SIG-M5 treated with dmso at 0.1 percent for 504 hours (cell line): ENCODE measurements around the gene GTF2F2.

ENCODE experiments used
- DNase-seq: peaks from one replicate; lab custom pipeline; 2025; ENCODE audit not compliant: unreplicated experiment; lab: John Stamatoyannopoulos, UW

GTF2F2 gene

DNA sequence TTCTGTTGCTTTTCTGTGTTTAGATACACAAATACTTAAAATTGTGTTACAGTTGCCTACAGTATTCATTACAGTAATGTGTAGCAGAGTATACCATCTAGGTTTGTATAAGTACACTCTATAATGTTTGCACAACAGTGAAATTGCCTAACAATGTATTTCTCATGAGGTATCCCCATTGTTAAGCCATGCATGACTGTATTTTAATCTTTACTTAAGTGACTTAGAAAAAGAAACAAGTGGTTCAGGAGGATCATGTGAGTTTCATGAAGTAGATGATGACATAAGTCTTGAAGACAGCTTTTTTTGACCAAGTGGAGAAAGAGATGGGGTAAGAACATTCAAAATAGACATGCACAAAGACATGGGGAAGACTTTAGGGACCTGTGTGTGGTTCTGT is 88.9 kb downstream of the GTF2F2 start:
- DNase-seq: peak; percentile 74

DNA sequence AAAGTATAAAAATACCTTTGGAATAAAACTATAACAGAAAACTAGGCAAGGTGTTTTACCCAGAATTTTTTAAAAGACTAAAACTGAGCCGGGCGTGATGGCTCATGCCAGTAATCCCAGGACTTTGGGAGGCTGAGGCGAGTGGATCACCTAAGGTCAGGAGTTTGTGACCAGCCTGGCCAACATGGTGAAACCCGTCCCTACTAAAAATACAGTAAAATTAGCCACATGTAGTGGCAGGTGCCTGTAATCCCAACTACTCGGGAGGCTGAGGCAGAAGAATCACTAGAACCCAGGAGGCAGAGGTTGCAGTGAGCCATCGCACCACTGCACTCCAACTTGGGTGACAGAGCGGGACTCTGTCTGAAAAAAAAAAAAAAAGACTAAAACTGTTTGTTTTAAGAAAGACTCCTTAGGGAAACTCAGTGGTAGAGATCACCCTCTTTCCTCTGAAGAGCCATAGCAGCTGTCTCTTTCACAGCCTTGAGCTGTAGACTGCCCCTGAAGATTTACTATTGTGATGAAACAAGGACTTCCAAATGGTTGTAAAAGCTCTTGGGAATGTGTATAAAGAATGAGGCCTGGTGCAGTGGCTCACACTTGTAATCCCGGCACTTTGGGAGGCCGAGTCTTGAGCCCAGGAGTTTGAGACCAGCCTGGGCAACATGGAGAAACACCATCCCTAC is 95.2 kb downstream of the GTF2F2 start:
- no peak for DNase-seq

DNA sequence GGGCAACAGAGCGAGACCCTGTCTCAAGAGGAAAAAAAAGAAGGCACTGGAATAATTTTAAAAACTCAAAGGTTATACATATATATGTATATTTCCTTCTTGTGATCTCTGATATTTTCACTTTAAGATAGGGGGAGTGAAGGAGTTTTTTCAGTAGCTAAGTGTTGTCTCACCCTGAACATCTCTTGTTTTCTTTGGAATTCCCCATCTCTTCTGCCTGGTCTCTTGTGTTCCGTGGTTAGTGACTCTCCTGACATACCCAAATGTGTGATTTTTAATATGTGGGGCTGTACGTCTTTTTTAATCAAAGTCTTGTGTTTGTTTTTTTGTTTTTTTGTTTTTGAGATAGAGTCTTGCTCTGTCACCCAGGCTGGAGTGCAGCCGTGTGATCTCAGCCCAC is 95.9 kb downstream of the GTF2F2 start:
- DNase-seq: no peak

DNA sequence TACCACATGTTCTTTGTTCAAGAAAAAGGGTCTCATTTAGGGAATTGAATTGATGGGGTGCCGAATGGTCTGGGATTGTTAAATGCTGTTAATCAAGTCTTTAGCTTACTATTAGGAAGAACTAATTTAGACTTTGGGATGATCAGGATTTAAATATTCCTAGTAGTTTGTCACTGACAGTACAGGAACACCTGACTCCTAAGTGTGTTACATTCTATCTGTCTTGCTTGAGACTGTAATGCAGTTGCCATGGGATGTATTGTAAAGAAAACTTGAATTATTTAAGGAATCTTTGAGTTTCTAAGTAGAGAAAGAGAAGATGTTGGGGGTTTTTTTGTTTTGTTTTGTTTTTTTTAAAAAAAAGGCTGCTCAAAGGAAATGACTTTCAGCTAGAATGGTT is 98.4 kb downstream of the GTF2F2 start:
- DNase-seq: no peak

DNA sequence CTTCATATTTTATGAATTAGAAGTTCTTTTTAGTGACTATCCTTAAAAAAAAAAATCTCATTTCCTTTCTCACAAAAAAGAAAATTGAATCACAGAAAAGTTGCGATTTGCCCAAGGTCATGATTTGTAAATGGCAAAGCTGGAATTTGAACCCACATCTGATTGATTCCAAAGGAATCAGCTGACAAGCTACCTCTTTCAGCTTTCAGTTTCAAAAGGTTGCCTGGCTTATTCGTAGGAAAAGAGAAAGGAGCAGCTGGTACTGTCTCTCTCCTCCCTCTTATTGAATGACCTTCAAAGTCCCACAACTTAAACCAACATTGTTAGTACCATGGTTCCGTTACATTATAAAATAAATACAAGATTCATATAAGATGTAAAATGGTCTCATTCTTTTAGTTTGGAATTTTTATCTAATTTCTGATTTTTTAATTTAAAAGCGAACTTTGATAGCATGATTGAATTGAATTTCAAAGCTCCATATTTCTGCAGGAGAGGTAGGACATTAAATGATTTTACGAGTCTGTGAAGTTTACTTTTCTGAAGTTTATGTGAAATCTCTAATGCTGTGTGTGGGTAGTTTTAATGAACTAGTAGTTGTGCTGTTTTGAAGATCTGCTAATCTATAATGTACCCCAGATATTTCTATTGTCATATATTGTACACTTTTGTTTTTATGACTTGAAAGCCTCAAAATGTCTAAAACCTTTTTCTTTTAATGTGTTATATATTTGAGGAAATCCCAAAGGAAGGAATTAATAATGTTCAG is 99.0 kb downstream of the GTF2F2 start:
- DNase-seq: no peak

DNA sequence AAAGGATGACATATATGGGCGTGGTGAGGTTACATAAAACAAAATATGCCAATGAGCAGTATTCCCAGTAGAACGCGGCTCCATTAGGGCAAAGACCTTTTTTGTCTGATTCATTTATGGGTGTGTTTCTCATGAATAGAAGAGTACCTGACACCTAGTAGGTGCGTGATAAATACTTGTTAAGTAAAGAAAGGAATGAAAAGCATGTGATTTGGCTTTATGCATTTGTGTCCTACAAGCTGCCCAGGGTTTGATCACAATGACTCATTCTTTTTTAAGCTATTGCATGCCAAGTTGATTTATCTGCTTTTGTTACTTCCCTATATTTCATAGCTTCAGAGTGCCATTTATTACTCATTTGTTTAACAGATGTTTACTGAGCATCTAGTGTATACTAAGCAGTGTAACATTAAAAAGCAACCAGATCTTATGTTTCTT is 99.6 kb downstream of the GTF2F2 start:
- peak; percentile 58 for DNase-seq

DNA sequence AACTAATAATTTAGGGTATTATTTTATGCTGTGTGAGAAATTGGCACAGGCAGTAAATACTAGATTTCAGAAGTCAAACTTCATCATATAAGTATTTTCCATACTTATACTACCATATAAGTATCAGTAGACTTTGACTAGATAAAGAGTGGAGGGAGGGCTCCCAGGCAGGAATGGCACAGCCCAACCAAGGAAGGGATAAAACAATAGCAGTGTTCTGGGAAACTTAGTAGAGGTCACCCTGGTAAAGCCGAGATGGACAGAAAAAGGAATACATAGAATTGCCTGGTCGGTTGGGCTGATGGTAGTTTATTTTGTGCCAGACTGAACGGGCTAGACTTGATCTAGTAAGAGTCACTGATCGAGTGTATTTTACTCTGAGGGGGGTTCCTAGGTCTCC is 100.1 kb downstream of the GTF2F2 start:
- no peak for DNase-seq

DNA sequence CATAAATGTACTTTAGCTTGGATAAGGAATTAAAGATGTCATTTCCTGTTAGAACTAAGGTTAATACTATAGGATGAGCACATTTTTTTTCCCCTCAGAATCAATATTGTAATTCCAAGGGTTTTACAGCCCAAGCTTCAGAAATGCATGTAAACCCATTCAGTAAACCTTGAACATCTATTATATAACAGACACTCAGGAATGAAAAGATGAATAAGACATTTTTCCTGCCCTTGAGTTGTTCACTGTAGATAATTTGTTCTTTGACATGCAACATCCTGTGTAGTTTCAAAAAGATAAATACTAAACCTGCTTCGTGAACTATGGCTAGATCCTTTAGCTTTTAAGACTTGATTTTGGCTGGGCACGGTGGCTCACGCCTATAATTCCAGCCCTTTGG is 102.2 kb downstream of the GTF2F2 start:
- no peak for DNase-seq

DNA sequence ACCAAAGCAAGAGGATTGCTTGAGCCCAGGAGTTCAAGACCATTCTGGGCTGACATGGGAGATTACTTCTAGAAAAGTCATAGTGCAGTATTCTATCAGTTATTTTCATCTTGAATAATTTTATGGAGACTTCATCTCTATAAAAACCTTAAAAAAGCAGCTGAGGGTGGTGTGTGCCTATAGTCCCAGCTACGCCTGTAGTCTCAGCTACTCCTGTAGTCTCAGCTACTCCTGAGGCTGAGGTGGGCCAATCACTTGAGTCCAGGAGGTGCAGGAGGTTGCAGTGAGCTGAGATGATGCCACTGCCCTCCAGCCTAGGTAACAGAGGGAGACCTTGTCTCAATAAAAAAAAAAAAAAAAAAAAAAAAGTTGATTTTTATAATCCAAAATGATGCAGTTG is 102.6 kb downstream of the GTF2F2 start:
- DNase-seq: no peak

DNA sequence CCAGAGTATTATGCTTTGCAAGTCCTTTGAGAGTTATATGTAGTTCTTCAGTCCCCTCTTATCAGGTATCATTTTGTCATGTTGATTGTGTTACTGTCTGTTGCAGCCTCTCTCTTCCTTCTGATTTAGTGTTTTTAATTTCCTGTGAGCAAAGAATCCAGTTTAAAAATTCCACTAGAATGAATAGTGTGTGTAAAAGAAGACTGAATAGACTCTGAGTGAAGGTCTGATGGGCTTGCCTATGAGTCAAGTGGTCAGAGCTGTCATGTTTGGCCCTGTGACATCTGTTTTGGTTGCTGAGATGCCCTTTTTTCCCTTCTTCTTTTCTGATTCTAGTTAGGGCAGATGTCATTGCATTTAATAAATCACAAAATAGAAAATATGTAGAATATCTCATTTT is 103.9 kb downstream of the GTF2F2 start:
- DNase-seq: no peak

DNA sequence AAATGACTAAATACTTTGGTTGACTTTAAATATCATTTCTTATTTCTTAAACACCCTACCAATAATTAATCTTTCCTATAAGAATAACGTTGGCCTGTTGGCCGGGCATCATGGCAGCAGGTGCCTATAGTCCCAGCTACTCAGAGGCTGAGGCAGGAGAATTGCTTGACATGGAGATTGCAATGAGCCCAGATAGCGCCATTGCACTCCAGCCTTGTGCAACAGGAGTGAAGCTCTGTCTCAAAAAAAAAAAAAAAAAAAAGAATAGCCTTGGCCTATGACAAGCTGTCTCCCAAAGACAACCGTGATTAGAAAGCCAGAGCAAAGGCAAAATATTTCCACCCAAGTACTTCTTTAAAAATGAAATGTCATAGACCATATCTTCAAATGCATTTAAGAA is 105.1 kb downstream of the GTF2F2 start:
- no peak for DNase-seq

DNA sequence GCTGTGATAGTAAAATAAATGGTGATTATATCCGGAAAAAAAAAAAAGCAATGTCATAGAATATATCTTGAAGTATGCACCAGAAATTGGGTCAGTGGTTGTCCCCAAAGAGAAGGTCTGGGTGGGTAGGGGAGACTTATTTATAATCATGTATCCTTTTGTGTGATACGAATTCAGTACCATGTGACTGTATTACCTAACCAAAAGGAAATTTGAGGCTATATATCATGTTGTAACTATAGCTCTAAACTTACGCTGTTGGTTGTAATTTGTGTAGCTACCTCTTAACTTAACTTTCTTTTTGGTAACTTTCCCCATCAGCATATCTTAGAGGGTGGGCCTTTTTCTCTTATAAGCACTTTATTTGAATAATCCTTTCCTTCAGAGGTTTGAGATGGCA is 105.7 kb downstream of the GTF2F2 start:
- no peak for DNase-seq

DNA sequence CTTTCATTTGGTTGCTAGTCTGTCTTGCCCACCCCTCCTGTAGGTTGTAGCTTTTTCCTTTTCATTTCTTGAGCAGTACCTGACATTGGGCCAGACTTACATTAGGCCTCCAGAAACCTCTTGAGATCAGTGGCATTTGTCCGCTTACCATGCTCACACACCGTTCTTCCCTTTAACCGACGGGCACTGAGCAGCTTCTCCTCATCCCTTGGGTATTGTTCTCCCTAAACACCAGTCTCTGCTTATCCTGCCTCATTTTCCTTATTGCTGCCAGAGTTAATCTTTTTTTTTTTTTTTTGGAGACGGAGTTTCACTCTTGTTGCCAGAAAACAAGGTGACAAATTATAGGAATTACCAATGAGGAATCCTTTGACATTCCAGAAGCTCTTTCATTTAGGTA is 107.7 kb downstream of the GTF2F2 start:
- DNase-seq: no peak

DNA sequence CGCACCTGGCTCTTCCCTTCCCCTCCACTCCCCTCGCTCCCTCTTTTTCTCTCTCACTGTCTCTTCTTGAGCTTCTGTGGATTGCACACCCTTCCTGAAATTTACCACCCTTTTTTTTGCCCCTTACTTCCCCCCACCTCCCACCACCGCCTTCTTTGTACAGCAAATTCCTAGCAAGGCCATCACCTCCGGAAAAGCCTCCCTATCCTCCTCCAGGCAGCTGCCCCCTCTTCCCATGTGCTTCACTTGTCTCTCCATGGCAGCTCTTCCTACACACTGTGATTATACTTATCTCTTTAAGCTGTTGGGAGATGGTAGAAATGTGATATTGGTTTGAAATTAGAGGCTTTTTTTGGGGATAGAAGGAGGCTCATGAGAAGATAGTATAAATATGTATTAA is 108.9 kb downstream of the GTF2F2 start:
- DNase-seq: no peak

DNA sequence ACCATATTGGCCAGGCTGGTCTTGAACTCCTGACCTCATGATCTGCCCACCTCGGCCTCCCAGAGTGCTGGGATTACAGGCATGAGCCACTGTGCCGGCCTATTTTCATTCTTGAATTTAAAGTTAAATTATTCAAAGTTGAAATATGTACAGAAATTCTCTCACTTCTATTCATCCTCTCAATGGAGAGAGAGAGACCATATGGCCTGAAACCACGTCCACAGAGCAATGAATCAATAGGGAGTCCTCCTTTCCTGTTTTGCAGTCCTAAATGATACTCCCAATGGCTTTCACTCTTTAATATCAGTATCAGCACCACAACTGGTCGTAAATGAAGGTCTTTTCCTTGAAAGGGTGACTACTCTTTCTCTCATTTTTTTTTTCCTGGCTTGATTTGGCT is 111.0 kb downstream of the GTF2F2 start:
- DNase-seq: no peak

DNA sequence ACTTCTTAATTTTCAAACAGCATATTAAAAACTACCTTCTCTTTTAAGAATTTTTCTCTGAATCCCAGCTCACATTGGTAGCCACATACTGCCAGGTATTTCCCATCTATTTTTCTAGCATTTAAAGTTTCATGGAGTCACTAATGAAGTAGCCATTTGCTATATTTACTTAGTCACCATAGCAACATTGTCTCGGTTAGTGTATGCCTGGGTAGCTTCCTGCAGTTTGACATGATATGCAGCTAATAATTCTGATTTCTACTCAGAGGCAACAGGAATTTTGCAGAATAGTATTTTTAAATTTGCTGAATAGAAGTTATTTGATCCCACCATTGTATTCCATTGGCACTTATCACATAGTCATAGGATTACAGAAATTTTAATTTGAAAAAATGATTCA is 111.4 kb downstream of the GTF2F2 start:
- DNase-seq: no peak

DNA sequence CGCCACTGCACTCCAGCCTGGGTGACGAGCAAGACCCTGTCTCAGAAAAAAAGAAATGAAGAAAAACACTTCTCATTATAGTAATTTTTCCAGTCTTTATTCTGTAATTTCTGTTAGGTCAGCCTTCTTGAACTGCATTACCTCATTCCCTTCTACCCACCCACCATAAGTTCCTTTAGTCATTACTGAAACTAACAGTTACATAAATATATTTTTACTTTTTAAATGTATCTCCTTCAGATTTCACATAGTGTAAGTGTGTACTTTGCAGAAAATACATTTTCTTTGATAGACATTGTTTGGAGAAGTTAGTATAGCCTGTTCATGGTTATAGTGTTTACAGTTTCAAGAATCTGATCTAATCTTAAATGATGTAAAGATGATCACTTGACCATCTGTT is 112.3 kb downstream of the GTF2F2 start:
- DNase-seq: no peak

DNA sequence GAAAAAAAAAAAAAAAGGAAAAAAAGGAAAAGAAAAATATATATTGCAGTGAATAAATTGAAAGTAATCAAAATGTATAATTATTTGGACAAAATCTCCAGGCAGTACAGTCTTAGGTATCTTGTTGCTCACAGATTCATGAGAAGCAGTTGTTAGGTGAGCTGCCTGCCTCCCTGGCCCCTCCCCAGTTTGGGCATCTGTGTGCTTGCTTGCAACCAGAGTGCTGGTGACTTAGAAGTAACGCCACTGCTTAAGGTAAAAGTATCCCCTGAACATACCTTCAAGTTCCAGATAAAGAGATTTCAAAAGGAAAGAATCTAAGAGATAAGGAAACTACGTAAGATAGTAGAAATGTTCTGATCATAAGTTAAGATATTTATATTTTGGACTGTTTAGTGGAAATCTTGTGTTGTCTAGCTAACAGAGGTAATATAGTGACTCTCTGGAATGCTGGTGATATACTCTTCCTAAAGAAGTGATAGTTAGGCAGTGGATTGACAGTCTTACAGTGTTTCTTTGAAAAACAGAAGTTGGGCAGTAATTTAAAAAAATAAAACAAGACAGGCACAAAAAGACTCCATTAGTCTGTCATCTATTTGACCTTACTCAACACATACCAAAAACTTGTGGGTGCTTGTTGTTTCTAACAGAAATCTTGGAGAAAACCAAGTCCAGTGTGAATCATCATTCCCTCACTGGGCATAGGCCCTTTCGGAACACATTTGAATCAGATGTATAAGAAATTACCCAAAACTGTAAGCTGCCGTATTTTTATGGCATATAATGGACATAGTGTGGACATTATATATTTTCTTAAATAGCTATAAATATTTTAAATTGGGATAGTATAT is 118.9 kb downstream of the GTF2F2 start:
- DNase-seq: no peak

DNA sequence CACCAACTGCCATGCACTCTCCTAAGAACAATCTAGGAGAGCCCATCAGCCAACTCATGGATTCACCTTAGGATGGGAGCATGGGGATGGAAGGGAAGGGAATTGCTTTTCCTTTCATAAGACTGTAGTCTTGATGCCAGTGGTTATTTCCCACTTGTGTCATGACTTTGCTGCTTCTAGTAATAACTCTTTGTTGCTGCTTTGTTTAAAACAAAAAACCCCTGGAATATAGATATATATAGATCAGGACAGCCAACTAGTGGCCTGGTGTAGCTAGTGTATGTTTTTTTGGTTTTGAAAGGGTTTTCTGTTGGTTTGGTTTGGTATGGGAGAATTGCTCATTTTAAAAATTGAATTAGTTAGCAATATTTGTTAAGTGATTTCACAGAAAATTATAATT is 119.8 kb downstream of the GTF2F2 start:
- no peak for DNase-seq

DNA sequence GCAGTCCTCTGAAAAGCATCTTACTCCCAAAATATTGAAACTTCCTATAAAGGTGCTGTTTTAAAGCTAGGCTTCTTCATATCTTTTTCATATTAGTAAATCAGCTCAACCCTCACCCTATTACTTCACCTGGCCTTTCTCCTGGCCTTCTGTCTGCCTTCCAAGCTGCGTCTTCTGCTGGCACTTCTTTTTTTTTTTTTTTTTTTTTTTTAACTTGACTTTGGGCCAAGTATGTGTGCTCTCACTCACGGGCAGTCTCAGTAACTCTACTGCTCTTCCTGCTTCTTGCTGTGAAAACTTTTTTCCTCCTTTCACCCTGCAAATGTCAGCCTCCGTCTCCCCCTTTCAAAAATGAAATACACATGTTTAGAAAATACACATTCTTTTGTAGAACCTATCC is 121.8 kb downstream of the GTF2F2 start:
- DNase-seq: no peak

DNA sequence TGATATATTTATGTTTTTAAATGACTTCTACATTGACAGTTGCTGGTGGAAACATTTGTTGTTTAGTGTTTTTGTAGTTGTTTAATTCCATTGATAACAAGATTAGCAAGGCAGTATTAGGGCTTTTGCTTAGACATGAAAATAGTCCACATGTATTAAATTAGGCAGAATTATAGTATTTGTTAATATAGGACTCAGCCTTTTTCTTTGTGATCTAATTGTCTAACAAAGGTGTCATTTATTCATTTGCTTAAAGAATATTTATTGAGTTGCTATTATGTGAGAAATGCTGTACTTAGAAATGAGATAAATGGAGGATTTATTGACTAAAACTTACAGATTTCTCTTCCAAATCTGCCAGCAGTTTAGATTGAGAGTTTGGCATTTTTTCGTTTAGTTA is 122.2 kb downstream of the GTF2F2 start:
- no peak for DNase-seq

DNA sequence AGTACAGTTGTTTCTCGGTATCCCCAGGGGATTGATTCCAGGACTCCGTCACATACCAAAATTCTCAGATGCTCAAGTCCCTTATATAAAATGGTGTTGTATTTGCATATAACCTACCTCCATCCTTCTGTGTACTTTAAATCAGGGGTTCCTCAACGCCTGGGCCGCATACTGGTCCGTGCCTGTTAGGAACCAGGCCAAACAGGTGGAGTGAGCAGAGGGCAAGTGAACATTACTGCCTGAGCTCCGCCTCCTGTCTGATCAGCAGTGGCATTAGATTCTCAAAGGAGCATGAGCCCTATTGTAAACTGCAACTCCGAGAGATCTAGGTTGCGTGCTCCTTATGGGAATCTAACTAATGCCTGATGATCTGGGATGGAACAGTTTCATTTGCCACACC is 122.8 kb downstream of the GTF2F2 start:
- no peak for DNase-seq
